ENCODE measurements around the gene C15orf39. TPM values are rescaled to one million over a fixed set of nuclear protein-coding genes. Genes with fewer than 3 reads are reported as not detected.
A peak's percentile ranks its signal among the peaks of the same experiment; 100 is the strongest.

The C15orf39 gene
- total RNA-seq, 2 experiments from 2014 or later = 62.8 to 63.0 TPM

GRCh38 chr15:75178171-75178937, 23.3 kb upstream of the C15orf39 start:
- ATAC-seq (peak; percentile 17), DNase-seq (no peak)
- Mint-ChIP-seq H3K27ac (no peak overlapping the region), H3K9me3 (ENCODE audit: low read depth) (no peaks in the 10 kb centered on the region), H3K4me3 (no peak overlapping the region), H3K27me3 (peaks cover 48% of the 10 kb centered on the region), H3K36me3 (no peaks in the 10 kb centered on the region), H3K4me1 (peaks cover 15% of the 10 kb centered on the region)
- CTCF ChIA-PET = interaction anchor here (1.0 to 1.4 kb wide), 3 partner anchors 22 to 28 kb away, joined by 3 to 4 read pairs (median 3); no protein-coding TSS in a partner anchor

- CTCF ChIA-PET = interaction anchor here (0.9 to 1.4 kb wide), 4 partner anchors 21 to 136 kb away, joined by 3 to 4 read pairs (median 3); no protein-coding TSS in a partner anchor
- Mint-ChIP-seq H3K9me3 (ENCODE audit: low read depth) (no peaks in the 10 kb centered on the region), H3K4me1 (peaks cover 15% of the 10 kb centered on the region), H3K27ac (no peak overlapping the region), H3K4me3 (no peak overlapping the region), H3K27me3 (peaks cover 49% of the 10 kb centered on the region), H3K36me3 (no peaks in the 10 kb centered on the region)
- ATAC-seq (no peak), DNase-seq (no peak)
These were observed 22.5 kb upstream of the C15orf39 start for GRCh38 chr15:75178938-75179745.

- Mint-ChIP-seq H3K4me3 (no peak overlapping the region), H3K27me3 (peaks cover 50% of the 10 kb centered on the region), H3K9me3 (ENCODE audit: low read depth) (no peaks in the 10 kb centered on the region), H3K27ac (no peak overlapping the region), H3K4me1 (peaks cover 15% of the 10 kb centered on the region), H3K36me3 (no peaks in the 10 kb centered on the region)
- ATAC-seq (no peak), DNase-seq (no peak)
- CTCF ChIA-PET = interaction anchor here (0.9 to 1.4 kb wide), 3 partner anchors 24 to 137 kb away, joined by 3 to 4 read pairs (median 3); no protein-coding TSS in a partner anchor
These were observed 21.9 kb upstream of the C15orf39 start for GRCh38 chr15:75179746-75180140.

GRCh38 chr15:75181780-75182179, 19.9 kb upstream of the C15orf39 start:
- Mint-ChIP-seq H3K9me3 (ENCODE audit: low read depth) (no peaks in the 10 kb centered on the region), H3K4me1 (peaks cover 18% of the 10 kb centered on the region), H3K36me3 (no peaks in the 10 kb centered on the region), H3K27ac (no peak overlapping the region), H3K4me3 (no peak overlapping the region), H3K27me3 (peaks cover 51% of the 10 kb centered on the region)
- CTCF ChIA-PET = interaction anchor here (1.3 to 2.1 kb wide), 5 partner anchors 17 to 153 kb away, joined by 3 to 6 read pairs (median 4); partner anchors contain the start of gene C15orf39
- no peak for ATAC-seq
- no peak for DNase-seq

- no peaks in the 10 kb centered on the region for H3K36me3 Mint-ChIP-seq
- H3K4me1 Mint-ChIP-seq = peaks cover 18% of the 10 kb centered on the region
- H3K27ac Mint-ChIP-seq = no peak overlapping the region
- DNase-seq = no peak
- H3K27me3 Mint-ChIP-seq = peaks cover 45% of the 10 kb centered on the region
- ATAC-seq = peak; percentile 39
- H3K4me3 Mint-ChIP-seq = no peak overlapping the region
- CTCF ChIA-PET = interaction anchor here (1.1 to 2.1 kb wide), 6 partner anchors 10 to 153 kb away, joined by 3 to 6 read pairs (median 4); partner anchors contain the start of gene C15orf39
- H3K9me3 Mint-ChIP-seq (ENCODE audit: low read depth) = no peaks in the 10 kb centered on the region
These were observed 19.2 kb upstream of the C15orf39 start for GRCh38 chr15:75182187-75183131.

- ATAC-seq (no peak), DNase-seq (no peak)
- H3K36me3 Mint-ChIP-seq = no peaks in the 10 kb centered on the region
- H3K27ac Mint-ChIP-seq = no peak overlapping the region
- peaks cover 14% of the 10 kb centered on the region for H3K4me1 Mint-ChIP-seq
- peaks cover 22% of the 10 kb centered on the region for H3K27me3 Mint-ChIP-seq
- H3K4me3 Mint-ChIP-seq = no peak overlapping the region
- no peaks in the 10 kb centered on the region for H3K9me3 Mint-ChIP-seq (ENCODE audit: low read depth)
- CTCF ChIA-PET = interaction anchor here (1.5 kb wide), 1 partner anchor 142 kb away, joined by 4 read pairs; no protein-coding TSS in a partner anchor
These were observed 16.2 kb upstream of the C15orf39 start for GRCh38 chr15:75185271-75186029.

GRCh38 chr15:75186044-75186443, 15.6 kb upstream of the C15orf39 start:
- CTCF ChIA-PET = interaction anchor here (1.5 kb wide), 1 partner anchor 143 kb away, joined by 4 read pairs; no protein-coding TSS in a partner anchor
- Mint-ChIP-seq H3K27ac (no peak overlapping the region), H3K27me3 (peaks cover 16% of the 10 kb centered on the region), H3K4me1 (peaks cover 14% of the 10 kb centered on the region), H3K4me3 (no peak overlapping the region), H3K36me3 (no peaks in the 10 kb centered on the region), H3K9me3 (ENCODE audit: low read depth) (no peaks in the 10 kb centered on the region)
- ATAC-seq = no peak
- DNase-seq = no peak

- no peak for DNase-seq
- H3K9me3 Mint-ChIP-seq (ENCODE audit: low read depth) = no peaks in the 10 kb centered on the region
- no peak overlapping the region for H3K27ac Mint-ChIP-seq
- no peaks in the 10 kb centered on the region for H3K36me3 Mint-ChIP-seq
- H3K27me3 Mint-ChIP-seq = peaks cover 6% of the 10 kb centered on the region
- CTCF ChIA-PET = interaction anchor here (2.5 kb wide), 1 partner anchor 13 kb away, joined by 8 read pairs; the partner anchor contains the start of gene C15orf39
- no peak overlapping the region for H3K4me3 Mint-ChIP-seq
- ATAC-seq = no peak
- peaks cover 3% of the 10 kb centered on the region for H3K4me1 Mint-ChIP-seq
These were observed 13.2 kb upstream of the C15orf39 start for GRCh38 chr15:75188499-75188898.

- H3K27me3 Mint-ChIP-seq = peaks cover 3% of the 10 kb centered on the region
- DNase-seq (no peak), ATAC-seq (no peak)
- peaks cover 3% of the 10 kb centered on the region for H3K4me1 Mint-ChIP-seq
- H3K9me3 Mint-ChIP-seq (ENCODE audit: low read depth) = no peaks in the 10 kb centered on the region
- no peak overlapping the region for H3K27ac Mint-ChIP-seq
- CTCF ChIA-PET = interaction anchor here (1.1 to 3.8 kb wide), 3 partner anchors 10 to 148 kb away, joined by 3 to 13 read pairs (median 6); partner anchors contain the start of gene C15orf39
- H3K4me3 Mint-ChIP-seq = no peak overlapping the region
- H3K36me3 Mint-ChIP-seq = no peaks in the 10 kb centered on the region
These were observed 10.4 kb upstream of the C15orf39 start for GRCh38 chr15:75191235-75191634.

- CTCF ChIA-PET = interaction anchor here (1.1 to 3.8 kb wide), 4 partner anchors 9 to 149 kb away, joined by 3 to 13 read pairs (median 4); partner anchors contain the start of gene C15orf39
- Mint-ChIP-seq H3K9me3 (ENCODE audit: low read depth) (no peaks in the 10 kb centered on the region), H3K4me1 (no peaks in the 10 kb centered on the region), H3K4me3 (no peak overlapping the region), H3K36me3 (no peaks in the 10 kb centered on the region), H3K27me3 (no peaks in the 10 kb centered on the region), H3K27ac (no peak overlapping the region)
- no peak for DNase-seq
- no peak for ATAC-seq
These were observed 9.4 kb upstream of the C15orf39 start for GRCh38 chr15:75192307-75192706.

GRCh38 chr15:75193272-75193671, 8.4 kb upstream of the C15orf39 start:
- H3K27me3 Mint-ChIP-seq = no peaks in the 10 kb centered on the region
- peaks cover 3% of the 10 kb centered on the region for H3K4me1 Mint-ChIP-seq
- no peak for ATAC-seq
- no peak overlapping the region for H3K27ac Mint-ChIP-seq
- no peak overlapping the region for H3K4me3 Mint-ChIP-seq
- DNase-seq = no peak
- H3K9me3 Mint-ChIP-seq (ENCODE audit: low read depth) = no peaks in the 10 kb centered on the region
- CTCF ChIA-PET = interaction anchor here (1.4 to 3.8 kb wide), 3 partner anchors 8 to 150 kb away, joined by 3 to 13 read pairs (median 6); partner anchors contain the start of gene C15orf39
- H3K36me3 Mint-ChIP-seq = no peaks in the 10 kb centered on the region

GRCh38 chr15:75193976-75194375, 7.7 kb upstream of the C15orf39 start:
- CTCF ChIA-PET = interaction anchor here (3.8 kb wide), 1 partner anchor 151 kb away, joined by 13 read pairs; no protein-coding TSS in a partner anchor
- Mint-ChIP-seq H3K9me3 (ENCODE audit: low read depth) (no peaks in the 10 kb centered on the region), H3K27me3 (no peaks in the 10 kb centered on the region), H3K36me3 (no peaks in the 10 kb centered on the region), H3K4me3 (no peak overlapping the region), H3K27ac (no peak overlapping the region), H3K4me1 (peaks cover 10% of the 10 kb centered on the region)
- ATAC-seq = no peak
- no peak for DNase-seq

Measured in activated CD8-positive, alpha-beta memory T cell treated with anti-CD3 and anti-CD28 coated beads, Interleukin-2, amount 10 ng/mL, durations not matched to agents 7 days and 5 days (primary cell).